Measurements from ENCODE around the gene UGT1A8. TPM values are rescaled to one million over a fixed set of nuclear protein-coding genes. Genes with fewer than 3 reads are reported as not detected.

UGT1A8 gene
- total RNA-seq, 2 experiments from 2014 or later: not detected

- Histone ChIP-seq H3K4me1 (ENCODE audit: insufficient read depth, low read length, poor library complexity, severe bottlenecking) (no peaks in the 10 kb centered on the region), H3K9me2 (ENCODE audit: insufficient read depth, low read length) (no peaks in the 10 kb centered on the region; the same call in 1 of the 2 replicates), H4K20me1 (ENCODE audit: insufficient read depth, low read length) (no peaks in the 10 kb centered on the region), H3K9me3 (ENCODE audit: low read length) (no peaks in the 10 kb centered on the region), H3K36me3 (ENCODE audit: insufficient read depth, low read length) (no peaks in the 10 kb centered on the region), H2AFZ (ENCODE audit: low read length) (no peak overlapping the region), H3K27ac (ENCODE audit: low read depth, low read length, poor library complexity, severe bottlenecking) (no peak overlapping the region), H3K79me2 (ENCODE audit: insufficient read depth, low read depth, low read length) (no peaks in the 10 kb centered on the region), H3K4me3 (ENCODE audit: low read depth, low read length, poor library complexity, severe bottlenecking) (no peak overlapping the region), H3K4me2 (ENCODE audit: low read length) (no peak overlapping the region)
- intact Hi-C loops (cut with micrococcal nuclease; ENCODE audit: unreplicated experiment): no loop called here
- ChIA-PET CTCF (ENCODE audit: unreplicated experiment) (interaction anchor here (0.5 kb wide), 1 partner anchor 161 kb away, joined by 4 read pairs; no protein-coding TSS in a partner anchor), POLR2A (no interaction called here)
- no TSS peak for BruUV-seq (replicated peaks)
- no peak for DNase-seq (ENCODE audit: low spot score)
- TF ChIP-seq CTCF (conservative IDR thresholded peaks at IDR 0.05; ENCODE audit: low read length) (no peak), EZH2phosphoT487 (IDR thresholded peaks at IDR 0.05; ENCODE audit: borderline replicate concordance, low read depth, low read length) (no peak)
Observed at GRCh38 chr2:233758849-233759248, 141.4 kb downstream of the UGT1A8 start.

- POLR2A ChIA-PET: no interaction called here
- no peak for TF ChIP-seq CTCF (conservative IDR thresholded peaks at IDR 0.05; ENCODE audit: low read length)
- no peak for TF ChIP-seq EZH2phosphoT487 (IDR thresholded peaks at IDR 0.05; ENCODE audit: borderline replicate concordance, low read depth, low read length)
- no peaks in the 10 kb centered on the region for H4K20me1 ChIP-seq (ENCODE audit: insufficient read depth, low read length)
Observed at GRCh38 chr2:233760043-233760442, 142.6 kb downstream of the UGT1A8 start, which contains the start of gene UGT1A1. Gene UGT1A1, plus strand, starts transcription at chr2:233760270. Its CDS starts 18 bp downstream, at chr2:233760288.

GRCh38 chr2:233761040-233761769 is 143.8 kb downstream of the UGT1A8 start:
- no peaks in the 10 kb centered on the region for H3K36me3 ChIP-seq (ENCODE audit: insufficient read depth, low read length)
- no peak for DNase-seq (ENCODE audit: low spot score)
- CTCF ChIA-PET (ENCODE audit: unreplicated experiment): no interaction called here
- no TSS peak for BruUV-seq (replicated peaks)
- H3K9me2 ChIP-seq (ENCODE audit: insufficient read depth, low read length): no peaks in the 10 kb centered on the region; the same call in 1 of the 2 replicates
- no peaks in the 10 kb centered on the region for H4K20me1 ChIP-seq (ENCODE audit: insufficient read depth, low read length)
- H3K27ac ChIP-seq (ENCODE audit: low read depth, low read length, poor library complexity, severe bottlenecking): no peak overlapping the region
- no peaks in the 10 kb centered on the region for H3K9me3 ChIP-seq (ENCODE audit: low read length)
- TF ChIP-seq CTCF (conservative IDR thresholded peaks at IDR 0.05; ENCODE audit: low read length) (no peak), EZH2phosphoT487 (IDR thresholded peaks at IDR 0.05; ENCODE audit: borderline replicate concordance, low read depth, low read length) (no peak)
- H3K4me3 ChIP-seq (ENCODE audit: low read depth, low read length, poor library complexity, severe bottlenecking): no peak overlapping the region
- POLR2A ChIA-PET: interaction anchor here (0.5 kb wide), 1 partner anchor 267 kb away, joined by 3 read pairs; no protein-coding TSS in a partner anchor
- no peaks in the 10 kb centered on the region for H3K4me1 ChIP-seq (ENCODE audit: insufficient read depth, low read length, poor library complexity, severe bottlenecking)
- intact Hi-C loops (cut with micrococcal nuclease; ENCODE audit: unreplicated experiment): no loop called here
- H3K79me2 ChIP-seq (ENCODE audit: insufficient read depth, low read depth, low read length): no peaks in the 10 kb centered on the region
- H3K4me2 ChIP-seq (ENCODE audit: low read length): no peak overlapping the region
- H2AFZ ChIP-seq (ENCODE audit: low read length): no peak overlapping the region

More at GRCh38 chr2:233760043-233760442, 142.6 kb downstream of the UGT1A8 start, which contains the start of gene UGT1A1:
- no peaks in the 10 kb centered on the region for H3K36me3 ChIP-seq (ENCODE audit: insufficient read depth, low read length)
- H3K4me2 ChIP-seq (ENCODE audit: low read length): no peak within 1 kb of the TSS
- intact Hi-C loops (cut with micrococcal nuclease; ENCODE audit: unreplicated experiment): no loop called here
- CTCF ChIA-PET (ENCODE audit: unreplicated experiment): no interaction called here
- H3K9me2 ChIP-seq (ENCODE audit: insufficient read depth, low read length): no peaks in the 10 kb centered on the region; the same call in 1 of the 2 replicates
- H3K4me3 ChIP-seq (ENCODE audit: low read depth, low read length, poor library complexity, severe bottlenecking): no peak within 1 kb of the TSS
- H3K4me1 ChIP-seq (ENCODE audit: insufficient read depth, low read length, poor library complexity, severe bottlenecking): no peaks in the 10 kb centered on the region
- no peak within 1 kb of the TSS for H3K27ac ChIP-seq (ENCODE audit: low read depth, low read length, poor library complexity, severe bottlenecking)
- DNase-seq (ENCODE audit: low spot score): no peak
- H3K9me3 ChIP-seq (ENCODE audit: low read length): no peaks in the 10 kb centered on the region
- no TSS peak for BruUV-seq (replicated peaks)
- H3K79me2 ChIP-seq (ENCODE audit: insufficient read depth, low read depth, low read length): no peaks in the 10 kb centered on the region
- no peak within 1 kb of the TSS for H2AFZ ChIP-seq (ENCODE audit: low read length)

Measured in OCI-LY7 (cell line).